Mesodermal cell (in vitro differentiated cells): ENCODE results near the gene AUTS2.

Experiments
- H3K27ac ChIP-seq: 2 replicates; pipeline ENCODE4 v1.7.0; 2013; ENCODE audit warnings: mild to moderate bottlenecking, low read depth, low read length, moderate library complexity; ENCODE audit not compliant: severe bottlenecking
- H3K36me3 ChIP-seq: 2 replicates; pipeline ENCODE4 v1.7.1; 2013; ENCODE audit warnings: mild to moderate bottlenecking, low read length, moderate library complexity; ENCODE audit not compliant: control insufficient read depth, insufficient read depth
- H3K4me1 ChIP-seq: one replicate; pipeline ENCODE4 v1.7.1; 2013; ENCODE audit warnings: mild to moderate bottlenecking, low read length; ENCODE audit not compliant: insufficient read depth, control insufficient read depth, poor library complexity, severe bottlenecking
- H3K4me3 ChIP-seq: 2 replicates; pipeline ENCODE4 v1.7.0; 2013; ENCODE audit warnings: low read length, control low read depth, mild to moderate bottlenecking; ENCODE audit not compliant: insufficient read depth, poor library complexity, severe bottlenecking; ENCODE audit errors: extremely low read depth
- H3K9me3 ChIP-seq: 2 replicates; pipeline ENCODE4 v1.7.1; 2013; ENCODE audit warnings: mild to moderate bottlenecking, low read length, moderate library complexity; ENCODE audit not compliant: control insufficient read depth
- WGBS, 2 experiments: methylation state at CpG; one replicate each; pipeline ENCODE4 v1.1.5; 2013; ENCODE audit warnings: missing lambda C conversion rate in 2 of 2; ENCODE audit not compliant: insufficient coverage in 2 of 2; 5-methylcytosine and 5-hydroxymethylcytosine counted together

The AUTS2 gene

DNA sequence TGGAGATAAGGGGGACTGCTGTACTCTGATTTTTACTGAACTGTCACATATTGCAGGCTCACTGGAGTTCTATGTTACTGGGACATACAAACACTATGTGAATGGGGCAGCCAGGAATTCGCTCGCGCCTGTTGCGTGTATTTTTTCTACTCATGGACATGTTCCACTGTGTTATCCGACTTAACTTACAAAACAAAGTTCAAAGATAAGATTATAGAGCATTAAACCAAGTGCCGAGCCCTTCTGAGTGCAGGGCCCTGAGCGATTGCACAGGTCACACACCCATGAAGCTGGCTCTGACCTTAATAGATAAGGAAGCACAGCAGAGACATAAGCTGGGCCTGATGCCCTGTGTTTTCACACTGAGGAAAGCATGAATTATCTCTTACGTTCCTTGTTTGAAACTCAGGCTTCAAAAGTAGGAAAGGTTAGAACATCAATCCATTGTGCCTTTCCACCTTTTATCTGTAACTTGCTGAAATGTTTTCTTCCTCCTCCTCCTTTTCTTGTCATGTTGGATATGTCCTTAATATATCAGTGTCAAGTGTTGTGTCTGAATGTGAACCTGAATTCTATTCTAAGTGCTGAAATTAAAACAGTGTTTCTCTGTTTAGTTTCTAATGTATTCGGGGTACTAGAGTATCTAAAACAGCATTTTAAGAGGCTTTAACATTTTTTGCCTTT, 273.8 kb downstream of the AUTS2 start:
- 90 to 95% methylated on average over 8 of the region's 9 CpGs for WGBS, 2 experiments
- Histone ChIP-seq H3K4me3 (no peak overlapping the region), H3K36me3 (no peaks in the 10 kb centered on the region), H3K9me3 (no peaks in the 10 kb centered on the region), H3K27ac (peak overlapping the region; percentile 80), H3K4me1 (peaks cover 27% of the 10 kb centered on the region)

DNA sequence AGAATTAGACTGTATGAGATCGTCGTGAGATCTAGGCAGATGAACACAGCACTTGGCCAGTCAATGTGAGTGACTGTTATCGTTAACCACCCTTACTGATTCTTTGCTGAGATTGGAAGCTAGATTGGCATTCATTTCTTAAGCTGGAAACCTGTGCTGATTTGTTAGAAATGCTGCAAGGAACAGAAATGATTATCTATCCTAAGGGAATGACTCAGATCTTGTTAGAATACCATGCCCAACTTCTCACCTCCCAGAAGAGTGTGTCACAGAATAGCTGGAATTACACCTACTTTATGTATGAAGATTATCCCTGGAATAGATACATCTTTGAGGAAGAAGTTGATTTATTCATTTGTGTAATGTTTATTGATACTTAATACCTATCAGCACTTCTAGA, 275.2 kb downstream of the AUTS2 start:
- no peak overlapping the region for H3K27ac ChIP-seq
- no peak overlapping the region for H3K4me3 ChIP-seq
- 83% methylated on average over 2 of the region's 3 CpGs; no CpG with 5 or more reads in 1 of the 2 experiments for WGBS, 2 experiments
- H3K4me1 ChIP-seq = peaks cover 27% of the 10 kb centered on the region
- H3K9me3 ChIP-seq = no peaks in the 10 kb centered on the region
- no peaks in the 10 kb centered on the region for H3K36me3 ChIP-seq

DNA sequence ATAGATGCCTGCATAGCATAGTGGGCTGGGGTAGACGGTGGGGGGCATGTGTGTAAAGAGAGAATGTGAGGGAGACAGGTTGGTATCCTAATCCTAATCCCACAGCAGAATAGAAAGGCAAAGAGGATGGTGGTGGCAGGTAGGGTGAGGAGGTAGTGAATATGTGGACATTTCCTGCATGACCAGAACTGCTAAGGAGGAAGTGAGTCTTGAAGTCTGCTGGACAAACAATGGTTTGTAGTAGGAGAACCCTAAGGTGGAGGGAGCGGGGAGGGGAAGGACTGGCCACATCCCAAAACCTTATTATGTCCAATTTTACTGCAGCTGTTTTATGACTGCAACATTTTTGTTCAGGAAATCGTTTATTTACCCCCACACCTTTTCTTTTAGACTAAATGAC, 279.7 kb downstream of the AUTS2 start:
- Histone ChIP-seq H3K4me3 (no peak overlapping the region), H3K4me1 (peaks cover 9% of the 10 kb centered on the region), H3K27ac (no peak overlapping the region), H3K9me3 (no peaks in the 10 kb centered on the region), H3K36me3 (no peaks in the 10 kb centered on the region)
- WGBS, 2 experiments = 89 to 100% methylated on average over 1 of the region's 3 CpGs

DNA sequence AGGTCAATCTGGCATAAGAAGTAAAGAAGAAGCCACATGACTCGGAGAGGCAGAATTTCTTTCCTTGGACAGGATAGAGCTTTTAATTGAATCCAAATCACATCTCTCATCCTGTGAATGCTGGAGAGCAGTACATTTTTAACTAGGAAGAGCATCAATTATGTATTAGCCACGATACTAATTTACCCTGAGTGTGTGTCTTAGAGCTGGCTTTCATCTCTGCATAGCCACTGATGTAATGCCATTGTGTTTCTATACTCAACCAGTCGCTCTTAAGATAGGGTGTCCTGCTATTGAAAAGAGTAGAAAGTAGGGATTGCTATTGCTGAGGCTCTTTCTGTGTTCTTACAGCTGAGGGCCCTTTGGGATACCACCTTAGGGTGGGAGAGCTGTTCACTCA, 280.3 kb downstream of the AUTS2 start:
- H3K36me3 ChIP-seq = no peaks in the 10 kb centered on the region
- no peak overlapping the region for H3K4me3 ChIP-seq

GRCh38 chr7:69879989-69880388, 281.7 kb downstream of the AUTS2 start:
- H3K27ac ChIP-seq = no peak overlapping the region
- WGBS, 2 experiments = 60 to 100% methylated on average over 1 to 3 of the region's 3 CpGs
- H3K4me1 ChIP-seq = no peaks in the 10 kb centered on the region
- no peaks in the 10 kb centered on the region for H3K36me3 ChIP-seq
- H3K4me3 ChIP-seq = no peak overlapping the region
- no peaks in the 10 kb centered on the region for H3K9me3 ChIP-seq

More for the DNA sequence above, 280.3 kb downstream of the AUTS2 start:
- WGBS, 2 experiments = 100% methylated on average over 1 to 2 of the region's 3 CpGs
- Histone ChIP-seq H3K27ac (no peak overlapping the region), H3K4me1 (peaks cover 8% of the 10 kb centered on the region), H3K9me3 (no peaks in the 10 kb centered on the region)

DNA sequence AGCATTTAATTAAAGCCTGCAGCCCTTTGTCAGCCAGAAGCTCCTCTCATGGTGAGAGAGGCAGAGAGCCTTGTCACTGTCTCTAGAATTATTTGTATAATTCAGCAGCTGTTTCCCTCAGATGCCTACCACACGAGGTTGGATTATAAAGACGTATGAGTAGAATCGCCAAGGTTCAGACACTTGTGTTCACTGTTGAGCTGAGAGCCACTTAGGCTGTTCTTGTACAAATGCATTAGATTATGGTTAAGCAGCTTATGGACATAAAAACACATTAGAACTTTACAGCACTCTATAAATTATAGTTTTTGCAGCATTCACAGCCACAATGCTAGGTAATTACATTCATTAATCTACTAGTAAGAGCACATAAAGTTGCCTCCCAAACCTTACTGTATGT, 282.6 kb downstream of the AUTS2 start:
- no peaks in the 10 kb centered on the region for H3K4me1 ChIP-seq
- no peak overlapping the region for H3K4me3 ChIP-seq
- no peaks in the 10 kb centered on the region for H3K9me3 ChIP-seq
- H3K36me3 ChIP-seq = no peaks in the 10 kb centered on the region
- no peak overlapping the region for H3K27ac ChIP-seq
- 83 to 100% methylated on average over 1 to 3 of the region's 3 CpGs for WGBS, 2 experiments

DNA sequence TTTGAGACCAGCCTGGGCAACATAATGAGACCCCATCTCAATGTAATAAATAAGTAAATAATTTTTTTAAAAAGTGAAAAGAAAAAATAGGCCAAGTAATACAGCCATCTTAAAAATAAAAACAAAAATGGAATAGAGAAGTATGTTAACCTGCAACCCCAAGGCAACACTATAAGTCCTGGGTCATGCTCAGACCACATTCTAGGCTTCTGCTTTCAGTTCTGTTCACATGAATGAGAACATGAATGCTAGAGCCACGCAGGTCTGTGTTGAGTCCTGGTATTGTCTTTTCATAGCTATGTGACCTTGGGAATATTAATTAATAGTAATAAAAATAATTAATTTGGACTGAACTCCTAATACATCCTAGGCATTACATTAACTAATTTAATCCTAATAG, 284.0 kb downstream of the AUTS2 start:
- Histone ChIP-seq H3K27ac (no peak overlapping the region), H3K4me1 (no peaks in the 10 kb centered on the region), H3K36me3 (no peaks in the 10 kb centered on the region), H3K9me3 (no peaks in the 10 kb centered on the region), H3K4me3 (no peak overlapping the region)
- WGBS, 2 experiments = no CpG with 5 or more reads among the region's 1 CpG

- Histone ChIP-seq H3K4me1 (no peaks in the 10 kb centered on the region), H3K27ac (no peak overlapping the region), H3K36me3 (no peaks in the 10 kb centered on the region), H3K9me3 (no peaks in the 10 kb centered on the region), H3K4me3 (no peak overlapping the region)
- 90 to 100% methylated on average over 1 to 2 of the region's 7 CpGs for WGBS, 2 experiments
These were observed 285.2 kb downstream of the AUTS2 start for GRCh38 chr7:69883399-69883891.

- no peaks in the 10 kb centered on the region for H3K4me1 ChIP-seq
- no peaks in the 10 kb centered on the region for H3K9me3 ChIP-seq
- H3K36me3 ChIP-seq = no peaks in the 10 kb centered on the region
- no peak overlapping the region for H3K4me3 ChIP-seq
- no CpG with 5 or more reads among the region's 3 CpGs for WGBS, 2 experiments
- H3K27ac ChIP-seq = no peak overlapping the region
These were observed 287.2 kb downstream of the AUTS2 start for GRCh38 chr7:69885431-69885830.

- no peak overlapping the region for H3K4me3 ChIP-seq
These were observed 291.2 kb downstream of the AUTS2 start for GRCh38 chr7:69889338-69889975.

DNA sequence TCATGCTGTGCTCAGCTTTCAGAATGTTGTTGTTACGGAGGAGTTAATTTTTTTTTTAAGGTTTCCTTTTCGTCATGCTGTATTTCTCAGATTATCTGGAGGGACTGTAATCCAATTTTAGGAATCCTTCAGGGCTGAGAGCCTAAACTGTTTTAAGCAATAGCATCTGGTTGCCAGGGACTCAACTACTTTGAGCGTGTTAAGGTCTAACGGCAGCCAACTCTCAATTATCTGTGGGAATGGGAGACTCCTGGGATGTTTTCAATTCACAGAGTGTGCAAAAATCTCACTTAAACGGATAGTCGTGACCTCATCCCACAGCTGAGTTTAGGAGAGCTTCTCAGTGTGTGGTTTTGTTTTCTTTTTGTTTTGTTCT, 291.7 kb downstream of the AUTS2 start:
- Histone ChIP-seq H3K36me3 (no peaks in the 10 kb centered on the region), H3K27ac (no peak overlapping the region), H3K9me3 (no peaks in the 10 kb centered on the region), H3K4me3 (no peak overlapping the region), H3K4me1 (no peaks in the 10 kb centered on the region)
- 85 to 94% methylated on average over 3 to 6 of the region's 6 CpGs for WGBS, 2 experiments

More at GRCh38 chr7:69889338-69889975, 291.2 kb downstream of the AUTS2 start:
- no peaks in the 10 kb centered on the region for H3K36me3 ChIP-seq
- no peaks in the 10 kb centered on the region for H3K4me1 ChIP-seq
- H3K9me3 ChIP-seq = no peaks in the 10 kb centered on the region
- 80 to 89% methylated on average over 2 to 3 of the region's 6 CpGs for WGBS, 2 experiments
- H3K27ac ChIP-seq = no peak overlapping the region
